KBM-7 (cell line): Measurements from ENCODE around the gene DTNBP1.

Experiments used
- DNase-seq: peaks from one replicate; pipeline ENCODE4 v3.0.0-alpha.2; 2015
- in situ Hi-C: fragments of 300-500 bp; cut with MboI; formaldehyde crosslinking; loops from 2 replicates; pipeline ENCODE4 v1.14.3; 2020; ENCODE audit warnings: low sequenced_read_pairs, low pct_unique_long_range_greater_than_20kb, mixed read lengths

DTNBP1 gene

DNA sequence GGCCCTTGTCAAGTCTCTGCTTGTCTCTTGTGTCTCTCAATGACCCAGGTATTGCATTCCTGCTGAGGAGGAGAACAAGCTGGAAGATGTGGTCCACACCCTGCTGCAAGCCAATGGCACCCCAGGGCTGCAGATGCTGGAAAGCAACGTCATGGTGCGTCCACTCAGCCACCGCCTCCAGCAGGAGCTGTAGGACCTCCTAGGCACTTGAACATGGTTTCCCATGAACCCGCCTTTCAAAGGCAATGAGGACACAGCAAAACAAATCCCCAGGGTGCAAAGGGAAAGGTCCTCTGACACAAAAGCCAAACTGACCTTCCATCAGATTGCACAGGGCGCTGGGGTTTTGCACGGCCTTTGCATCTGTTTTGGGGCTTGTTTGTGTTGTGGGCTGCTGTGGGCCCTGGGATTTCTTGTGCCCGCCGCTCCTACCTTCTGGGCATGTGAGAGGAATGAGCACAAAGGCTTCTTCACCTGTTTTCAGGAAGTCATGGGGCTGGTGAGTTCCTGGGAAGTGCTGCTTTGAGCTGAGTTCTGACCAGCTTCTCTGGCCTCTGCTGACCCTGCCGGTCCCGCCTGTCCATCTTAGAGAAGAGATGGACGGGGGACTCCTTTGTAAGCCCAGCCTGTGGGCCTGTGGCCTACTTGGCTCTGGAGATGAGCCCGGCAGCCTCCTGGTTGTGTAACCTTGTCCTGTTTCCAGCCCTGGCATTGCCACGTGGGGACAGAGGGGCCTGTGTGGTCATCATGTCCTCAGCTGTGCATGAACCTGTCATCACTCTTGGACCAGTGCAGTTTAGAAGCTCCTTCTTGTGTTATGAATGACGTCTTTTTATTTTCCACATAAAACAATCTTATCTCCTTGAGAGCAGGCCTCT lies 151.3 kb downstream of the DTNBP1 start:
- in situ Hi-C loops = no loop called here
- DNase-seq = no peak

GRCh38 chr6:15510536-15511247 lies 152.1 kb downstream of the DTNBP1 start:
- DNase-seq = no peak
- in situ Hi-C loops = no loop called here

DNA sequence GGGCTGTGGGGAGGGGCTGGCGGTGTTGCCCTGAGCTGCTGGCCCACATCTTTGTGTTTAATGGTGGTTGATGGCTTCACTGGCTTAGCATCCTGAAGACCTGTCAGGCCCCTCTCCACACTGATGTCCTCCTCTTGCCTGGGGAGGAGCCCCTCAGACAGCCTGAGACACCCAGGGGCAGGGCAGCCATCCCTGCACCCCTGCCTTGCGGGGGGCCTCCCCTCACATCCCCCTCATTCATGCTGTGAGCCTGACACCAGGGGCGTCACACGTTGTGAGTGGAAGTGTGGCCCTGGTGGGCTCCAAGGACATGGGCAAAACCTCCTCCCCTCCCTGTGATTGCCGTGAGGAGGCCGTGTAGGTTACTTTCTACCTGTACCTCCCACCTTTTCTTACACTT lies 152.7 kb downstream of the DTNBP1 start:
- in situ Hi-C loops = no loop called here
- no peak for DNase-seq

GRCh38 chr6:15509335-15509933 lies 153.4 kb downstream of the DTNBP1 start:
- in situ Hi-C loops = no loop called here
- no peak for DNase-seq

GRCh38 chr6:15508931-15509330 lies 153.9 kb downstream of the DTNBP1 start:
- in situ Hi-C loops = no loop called here

GRCh38 chr6:15508441-15508871 lies 154.4 kb downstream of the DTNBP1 start:
- DNase-seq = no peak
- in situ Hi-C loops = no loop called here

More at GRCh38 chr6:15508931-15509330, 153.9 kb downstream of the DTNBP1 start:
- DNase-seq = no peak

- no peak for DNase-seq
- in situ Hi-C loops = no loop called here
Measured at GRCh38 chr6:15507746-15508145, 155.1 kb downstream of the DTNBP1 start.

GRCh38 chr6:15507221-15507620 lies 155.6 kb downstream of the DTNBP1 start:
- DNase-seq = no peak
- in situ Hi-C loops = no loop called here

- in situ Hi-C loops = no loop called here
- DNase-seq = no peak
Measured at GRCh38 chr6:15506066-15506465, 156.8 kb downstream of the DTNBP1 start.

DNA sequence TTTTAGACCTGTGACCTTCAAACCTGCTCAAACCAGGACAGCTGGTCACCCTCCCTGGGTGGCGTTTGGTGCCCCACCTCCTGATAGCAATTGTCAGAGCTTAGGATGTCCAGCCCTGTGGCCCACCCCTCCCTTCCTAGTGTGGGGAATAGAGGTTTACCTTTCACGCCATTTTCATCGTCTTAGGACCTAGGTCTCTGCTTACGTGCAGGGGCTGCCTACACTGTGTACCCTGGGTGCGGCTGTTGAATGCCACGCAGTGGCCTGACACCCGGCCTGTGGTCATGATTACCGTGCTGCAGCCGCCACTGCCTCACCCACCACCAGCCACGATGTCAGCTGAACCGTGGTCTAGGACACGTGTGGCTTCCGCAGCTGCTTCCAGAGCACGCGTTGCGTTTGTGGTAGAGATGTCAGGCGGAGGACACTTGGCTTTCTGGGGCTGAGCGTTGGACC lies 157.3 kb downstream of the DTNBP1 start:
- in situ Hi-C loops = no loop called here
- DNase-seq = no peak

DNA sequence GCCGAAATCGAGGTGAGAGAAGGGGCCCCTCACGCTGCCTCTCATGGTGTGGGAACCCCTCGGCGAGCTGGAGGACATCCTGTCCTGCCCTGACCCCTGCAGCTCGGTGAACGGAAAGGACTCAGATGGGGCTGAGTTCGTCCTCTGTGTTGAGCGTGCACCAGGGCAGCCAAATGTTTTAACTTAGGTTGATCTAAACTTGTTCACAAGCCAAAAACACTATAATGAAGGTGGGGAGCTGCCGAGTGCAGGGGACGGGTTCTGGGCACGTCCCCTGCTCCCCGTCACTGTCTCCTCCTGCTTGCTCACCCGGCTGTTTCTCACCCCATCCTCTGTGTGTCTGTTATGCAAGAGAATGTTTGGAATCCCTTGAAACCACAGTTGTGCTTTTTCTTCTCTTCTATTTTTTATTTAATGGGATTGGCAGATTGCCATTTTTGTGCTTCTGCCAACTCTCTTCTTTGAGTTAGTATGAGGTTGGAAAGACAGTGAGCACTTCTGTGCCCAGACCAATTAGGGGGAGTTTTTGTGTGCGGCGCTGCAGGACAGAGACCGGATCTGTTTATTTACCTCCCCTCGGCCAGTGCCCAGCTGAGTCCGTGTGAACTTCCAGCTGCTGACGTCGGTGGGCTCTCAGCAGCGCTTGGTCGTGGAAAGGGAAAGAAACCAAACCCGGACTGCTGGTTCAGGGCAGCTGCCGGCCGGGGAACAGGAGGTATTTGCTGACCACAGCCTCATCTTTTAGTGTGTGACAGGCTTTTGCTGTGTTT lies 158.1 kb downstream of the DTNBP1 start:
- no peak for DNase-seq
- in situ Hi-C loops = no loop called here

DNA sequence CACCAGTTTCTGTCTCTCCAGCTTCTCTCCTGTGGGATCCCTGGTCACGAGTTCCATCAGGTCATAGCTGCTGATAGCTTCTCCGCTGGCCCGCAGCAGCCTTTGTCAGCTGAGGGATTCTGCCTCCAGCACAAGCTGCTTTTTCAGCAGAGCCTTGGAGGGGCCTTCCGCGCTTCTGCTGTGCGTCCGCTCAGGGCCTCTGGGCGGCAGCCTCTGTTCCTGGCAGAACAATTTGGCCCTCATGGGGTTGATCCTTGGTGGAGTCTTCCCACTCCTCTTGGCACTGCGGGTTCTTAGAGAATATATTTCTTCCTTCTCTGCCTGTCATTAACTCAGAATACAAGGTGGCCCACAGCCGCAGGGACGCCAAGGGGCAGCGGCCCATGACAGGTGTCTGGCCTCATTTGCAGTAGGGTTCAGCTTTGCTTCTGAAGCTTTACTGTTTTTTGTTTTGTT lies 158.8 kb downstream of the DTNBP1 start:
- DNase-seq = no peak
- in situ Hi-C loops = no loop called here

DNA sequence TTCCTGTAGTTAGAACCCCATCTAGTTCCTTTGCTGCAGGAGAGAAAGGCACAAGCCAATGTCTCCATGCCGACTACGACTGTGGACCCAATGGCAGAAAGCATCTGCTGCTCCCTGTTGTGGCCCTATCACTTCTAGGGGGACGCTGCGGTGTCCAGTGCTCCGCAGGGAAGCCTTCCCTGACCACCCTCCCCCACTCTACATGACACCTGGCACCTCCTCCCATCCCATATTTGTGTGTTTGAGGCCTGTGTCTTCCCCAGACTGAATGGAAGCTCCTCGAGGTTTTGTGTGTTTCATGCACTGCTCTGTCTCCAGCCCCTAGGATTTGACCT lies 159.5 kb downstream of the DTNBP1 start:
- no peak for DNase-seq
- in situ Hi-C loops = no loop called here

DNA sequence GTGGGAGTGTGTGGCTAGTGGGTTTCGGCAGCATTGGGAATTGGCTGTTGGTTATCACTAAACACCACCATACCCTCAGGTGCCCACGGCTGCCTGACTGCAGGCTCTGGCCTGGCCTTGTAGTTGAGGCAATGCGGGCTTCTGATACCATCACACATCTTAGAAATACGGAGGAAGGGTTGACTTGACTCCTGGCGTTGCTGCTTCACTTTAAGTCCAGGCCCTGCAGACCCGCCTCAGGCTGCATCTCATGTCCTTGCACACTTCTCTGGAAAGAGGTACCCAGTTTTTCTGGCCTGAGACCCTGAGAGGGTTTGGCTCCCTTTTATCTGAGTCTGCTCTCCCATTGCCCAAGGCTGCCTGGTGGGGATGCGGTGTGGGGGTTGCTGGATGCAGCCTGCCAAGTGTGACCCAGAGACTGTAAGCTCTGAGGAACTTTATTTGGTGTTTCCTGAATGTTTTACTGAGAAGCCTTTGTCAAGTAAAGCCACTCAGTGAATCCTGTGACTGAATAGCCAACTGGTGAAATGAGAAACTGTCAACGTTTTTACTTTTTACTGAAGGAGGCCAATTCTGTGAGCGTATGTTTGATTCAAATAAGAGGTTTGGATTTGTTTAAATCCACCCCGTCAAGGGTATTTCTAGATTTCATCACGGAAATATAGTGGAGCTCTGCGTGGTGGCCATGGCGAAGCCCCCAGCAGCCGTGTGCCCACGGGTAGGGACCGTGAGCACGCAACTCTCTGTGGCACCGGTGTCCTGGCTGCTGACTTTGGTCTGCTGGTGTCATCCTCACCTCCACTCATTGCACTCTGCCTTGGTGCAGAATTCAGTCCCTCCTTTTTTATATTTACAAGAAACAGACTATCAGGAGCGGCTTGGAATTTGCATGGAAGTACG lies 160.1 kb downstream of the DTNBP1 start:
- in situ Hi-C loops = no loop called here
- no peak for DNase-seq

DNA sequence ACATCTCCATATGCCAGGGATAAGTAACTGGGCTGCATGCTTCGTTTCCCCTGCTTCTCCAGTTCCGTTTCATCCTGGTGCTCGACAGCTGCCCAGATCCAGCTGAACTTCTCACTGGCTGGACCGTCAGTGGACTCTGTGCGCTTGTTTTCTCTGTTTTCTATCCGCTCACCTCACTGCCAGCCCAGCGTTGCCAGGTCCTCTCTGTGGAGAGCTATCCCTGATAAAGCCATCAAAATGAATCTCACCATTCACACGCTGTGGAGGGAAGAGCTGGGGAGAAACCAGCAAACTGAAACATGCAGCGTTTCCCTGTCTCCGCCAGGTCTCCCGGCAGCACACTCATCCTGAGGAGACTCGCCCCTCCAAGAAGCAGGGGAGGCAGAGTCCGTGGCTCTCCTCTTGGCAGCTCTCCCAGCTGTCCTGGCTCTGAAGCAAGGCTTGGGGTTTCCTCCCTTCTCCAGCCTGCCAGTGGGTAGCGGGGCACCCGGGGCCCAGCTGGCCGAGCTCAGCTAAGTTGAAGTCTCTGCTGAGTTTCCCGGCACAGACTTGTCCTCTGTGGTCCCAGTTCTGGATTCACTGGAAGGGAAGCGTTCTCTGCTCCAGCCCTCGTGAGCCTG lies 160.9 kb downstream of the DTNBP1 start:
- in situ Hi-C loops = no loop called here
- DNase-seq = no peak

DNA sequence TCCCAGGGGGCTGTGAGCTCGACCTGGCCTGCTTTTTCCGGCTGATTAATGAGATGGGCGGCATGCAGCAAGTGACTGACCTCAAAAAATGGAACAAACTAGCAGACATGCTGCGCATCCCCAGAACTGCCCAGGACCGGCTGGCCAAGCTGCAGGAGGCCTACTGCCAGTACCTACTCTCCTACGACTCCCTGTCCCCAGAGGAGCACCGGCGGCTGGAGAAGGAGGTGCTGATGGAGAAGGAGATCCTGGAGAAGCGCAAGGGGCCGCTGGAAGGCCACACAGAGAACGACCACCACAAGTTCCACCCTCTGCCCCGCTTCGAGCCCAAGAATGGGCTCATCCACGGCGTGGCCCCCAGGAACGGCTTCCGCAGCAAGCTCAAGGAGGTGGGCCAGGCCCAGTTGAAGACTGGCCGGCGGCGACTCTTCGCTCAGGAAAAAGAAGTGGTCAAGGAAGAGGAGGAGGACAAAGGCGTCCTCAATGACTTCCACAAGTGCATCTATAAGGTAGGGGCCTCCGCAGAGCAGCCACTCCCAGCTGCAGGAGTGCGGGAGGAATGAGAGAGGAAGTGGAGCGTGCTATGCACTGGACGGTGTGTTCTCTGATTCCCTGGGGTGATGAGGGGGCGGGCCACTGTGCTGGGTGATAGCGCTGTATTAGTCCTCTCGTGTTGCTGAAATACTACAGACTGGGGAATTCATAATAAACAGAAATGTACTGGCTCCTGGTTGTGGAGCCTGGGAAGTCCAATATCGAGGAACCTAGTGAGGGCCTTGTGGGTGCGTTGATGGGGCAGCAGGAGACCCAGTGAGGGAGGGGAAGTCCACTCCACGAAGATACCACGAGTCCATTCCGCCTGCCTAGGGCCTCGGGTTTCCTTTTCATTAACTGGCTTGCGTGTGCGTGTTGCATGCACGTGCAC lies 161.7 kb downstream of the DTNBP1 start:
- in situ Hi-C loops = no loop called here
- DNase-seq = no peak
